ENCODE measurements around the gene ACACA.

The ACACA gene

DNA sequence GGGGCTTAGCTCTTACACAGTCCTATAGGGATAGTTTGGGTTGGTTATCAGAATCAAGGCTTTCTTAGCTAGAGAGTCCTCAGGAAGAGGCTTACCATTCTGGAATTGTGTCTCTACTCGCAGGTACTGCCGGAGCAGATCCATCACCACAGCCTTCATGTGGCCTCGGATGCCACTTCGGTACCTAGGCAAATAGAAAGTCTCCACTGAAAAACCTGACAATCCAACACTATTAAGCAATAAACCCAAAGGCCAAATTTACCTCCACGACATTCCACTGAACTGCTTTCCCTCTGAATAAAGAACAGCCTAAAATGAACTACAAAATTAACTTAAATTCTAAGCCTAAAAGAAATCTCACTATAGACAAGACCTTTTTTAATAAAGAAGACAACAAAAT is 166.3 kb downstream of the ACACA start:
- no peak for DNase-seq (ENCODE audit: low spot score)
- TF ChIP-seq, protein P1, sequence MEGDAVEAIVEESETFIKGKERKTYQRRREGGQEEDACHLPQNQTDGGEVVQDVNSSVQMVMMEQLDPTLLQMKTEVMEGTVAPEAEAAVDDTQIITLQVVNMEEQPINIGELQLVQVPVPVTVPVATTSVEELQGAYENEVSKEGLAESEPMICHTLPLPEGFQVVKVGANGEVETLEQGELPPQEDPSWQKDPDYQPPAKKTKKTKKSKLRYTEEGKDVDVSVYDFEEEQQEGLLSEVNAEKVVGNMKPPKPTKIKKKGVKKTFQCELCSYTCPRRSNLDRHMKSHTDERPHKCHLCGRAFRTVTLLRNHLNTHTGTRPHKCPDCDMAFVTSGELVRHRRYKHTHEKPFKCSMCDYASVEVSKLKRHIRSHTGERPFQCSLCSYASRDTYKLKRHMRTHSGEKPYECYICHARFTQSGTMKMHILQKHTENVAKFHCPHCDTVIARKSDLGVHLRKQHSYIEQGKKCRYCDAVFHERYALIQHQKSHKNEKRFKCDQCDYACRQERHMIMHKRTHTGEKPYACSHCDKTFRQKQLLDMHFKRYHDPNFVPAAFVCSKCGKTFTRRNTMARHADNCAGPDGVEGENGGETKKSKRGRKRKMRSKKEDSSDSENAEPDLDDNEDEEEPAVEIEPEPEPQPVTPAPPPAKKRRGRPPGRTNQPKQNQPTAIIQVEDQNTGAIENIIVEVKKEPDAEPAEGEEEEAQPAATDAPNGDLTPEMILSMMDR (IDR thresholded peaks at IDR 0.05; ENCODE audit: extremely low read depth, missing control alignments) = no peak

DNA sequence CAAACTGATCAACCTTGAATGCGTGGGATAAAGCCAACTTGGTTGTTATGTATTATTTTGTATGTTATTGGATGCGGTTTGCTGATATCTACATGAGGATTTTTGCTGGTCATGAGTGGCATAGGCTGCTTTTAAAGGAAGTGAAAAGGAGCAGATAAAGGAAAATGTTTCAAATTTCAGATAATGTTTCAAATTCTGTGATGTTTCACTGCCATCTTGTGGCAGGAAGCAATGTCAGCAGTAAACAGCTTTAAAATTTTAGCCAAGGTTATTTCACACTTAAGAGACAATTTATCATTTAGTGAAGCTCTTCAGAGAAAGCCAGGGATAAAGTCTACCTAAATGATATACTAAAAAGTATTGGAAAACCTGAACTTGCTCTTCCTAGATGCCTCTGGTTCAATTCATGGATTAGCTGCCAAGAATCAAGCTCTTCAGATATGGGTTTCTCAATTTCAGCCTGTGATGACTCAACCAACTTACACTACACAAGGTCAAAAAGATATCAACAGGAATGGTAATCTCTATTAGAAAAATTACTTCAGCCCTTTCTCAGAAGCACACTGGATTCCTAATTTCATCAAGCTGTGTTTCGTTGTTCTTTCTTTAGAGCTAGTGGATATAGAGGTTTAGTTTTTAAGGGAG is 166.8 kb downstream of the ACACA start:
- DNase-seq (ENCODE audit: low spot score) = peak; percentile 32
- TF ChIP-seq, protein P1 (IDR thresholded peaks at IDR 0.05; ENCODE audit: extremely low read depth, missing control alignments) = peak; percentile 71

DNA sequence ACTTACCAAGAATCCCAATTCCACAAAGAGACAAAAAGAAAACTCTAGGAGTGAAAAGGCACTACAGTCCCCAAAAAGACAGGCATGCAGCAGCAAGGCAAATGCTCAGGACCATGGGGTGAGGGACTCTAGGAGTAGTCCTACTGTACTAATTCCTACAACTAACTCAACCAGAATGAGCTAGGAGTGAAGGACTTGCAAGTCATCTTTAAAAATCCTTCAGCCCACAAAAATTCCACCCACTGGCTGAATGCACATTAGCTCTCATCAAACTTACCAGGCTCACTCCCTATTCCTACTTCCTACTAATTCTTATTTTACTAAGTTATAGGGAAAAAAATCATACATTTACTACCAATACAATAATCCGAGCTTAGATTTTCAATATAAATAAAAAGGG is 172.5 kb downstream of the ACACA start:
- TF ChIP-seq, protein P1 (IDR thresholded peaks at IDR 0.05; ENCODE audit: extremely low read depth, missing control alignments) = no peak
- no peak for DNase-seq (ENCODE audit: low spot score)

DNA sequence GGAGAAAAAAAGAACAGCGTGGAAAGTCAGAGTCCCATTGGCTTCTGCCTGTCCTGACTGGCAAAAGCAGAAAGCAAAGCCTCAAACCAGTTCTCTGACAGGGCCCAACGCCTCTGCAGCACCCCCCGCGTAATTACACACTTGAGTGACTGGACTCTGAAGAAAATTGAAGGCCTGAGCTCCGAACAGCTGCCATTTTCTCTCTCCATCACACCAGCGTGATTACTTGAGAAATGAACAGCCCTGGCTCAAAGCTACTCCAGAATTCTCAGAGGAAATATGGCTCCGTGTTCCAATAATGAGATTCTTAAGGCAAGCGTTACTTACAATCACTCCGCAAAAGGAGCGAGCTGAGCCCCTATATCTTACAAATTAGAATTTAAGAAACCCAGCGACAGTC is 173.6 kb downstream of the ACACA start:
- TF ChIP-seq, protein P1 (IDR thresholded peaks at IDR 0.05; ENCODE audit: extremely low read depth, missing control alignments) = no peak
- DNase-seq (ENCODE audit: low spot score) = no peak

DNA sequence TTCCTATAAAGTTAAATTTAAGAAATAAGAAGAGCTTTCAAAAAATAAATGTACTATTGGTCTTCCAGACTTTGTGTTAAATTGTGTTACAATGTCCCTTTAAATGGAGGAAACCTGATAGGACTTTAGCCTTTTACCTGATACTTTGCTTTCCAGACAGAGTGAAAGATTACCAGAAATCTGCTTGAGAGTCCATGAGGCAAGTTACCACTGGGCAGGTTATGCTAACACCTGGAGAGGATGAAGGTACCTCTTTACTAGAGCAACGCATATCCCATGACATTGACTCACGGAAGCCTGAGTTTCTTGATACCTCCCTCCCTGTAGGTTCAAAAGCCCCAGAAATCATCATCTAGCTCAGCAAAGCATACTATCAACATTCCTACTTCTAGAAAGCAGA is 174.7 kb downstream of the ACACA start:
- TF ChIP-seq, protein P1 (IDR thresholded peaks at IDR 0.05; ENCODE audit: extremely low read depth, missing control alignments) = no peak
- DNase-seq (ENCODE audit: low spot score) = no peak

DNA sequence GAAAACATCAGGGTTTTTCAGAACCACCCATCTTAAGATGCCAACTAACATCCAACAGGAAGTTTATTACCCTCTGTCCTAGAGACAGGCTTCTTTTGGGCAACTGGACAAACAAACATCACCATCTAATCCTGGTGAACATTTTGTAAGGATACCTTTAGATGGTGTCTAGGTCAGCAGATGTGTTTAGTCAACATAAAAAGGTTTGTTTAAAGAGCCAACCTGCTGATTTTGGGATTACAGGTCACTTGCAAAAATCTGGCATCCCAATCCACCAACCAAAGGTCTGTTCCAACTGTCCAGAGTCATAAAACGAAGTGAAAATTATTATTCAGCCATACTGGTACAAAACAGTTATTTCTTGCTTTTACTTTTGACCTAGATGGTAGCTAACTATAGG is 176.0 kb downstream of the ACACA start:
- TF ChIP-seq, protein P1 (IDR thresholded peaks at IDR 0.05; ENCODE audit: extremely low read depth, missing control alignments) = no peak

DNA sequence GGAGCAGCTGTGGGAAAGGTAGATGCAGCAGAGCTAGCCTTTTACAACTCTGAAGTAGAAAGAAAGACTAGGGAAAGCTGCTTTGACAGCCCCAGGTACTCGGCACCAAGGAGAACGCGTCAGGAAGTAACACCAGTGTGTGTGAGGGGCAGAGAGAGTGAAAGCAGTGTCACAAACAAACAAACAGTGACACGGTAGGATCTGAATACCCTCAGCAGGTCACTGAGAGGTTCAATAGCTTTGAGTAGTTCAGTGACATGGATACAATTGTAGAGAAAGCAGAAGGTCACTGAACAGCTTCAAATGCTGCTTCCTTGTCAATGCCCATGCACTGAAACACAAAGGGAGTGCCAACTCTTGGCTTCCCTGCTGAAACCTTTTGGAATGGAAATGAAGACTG is 181.2 kb downstream of the ACACA start:
- DNase-seq (ENCODE audit: low spot score) = no peak
- TF ChIP-seq, protein P1 (IDR thresholded peaks at IDR 0.05; ENCODE audit: extremely low read depth, missing control alignments) = no peak

More for the DNA sequence above, 176.0 kb downstream of the ACACA start:
- DNase-seq (ENCODE audit: low spot score) = no peak

Measured in GM20000 (cell line).